ENCODE data around the gene MFSD2B. TPM values are rescaled to one million over a fixed set of nuclear protein-coding genes. Genes with fewer than 3 reads are reported as not detected.
A peak's percentile ranks its signal among the peaks of the same experiment; 100 is the strongest.

MFSD2B gene
- total RNA-seq, 1 donor from 2014 or later: 0.34 TPM

DNA sequence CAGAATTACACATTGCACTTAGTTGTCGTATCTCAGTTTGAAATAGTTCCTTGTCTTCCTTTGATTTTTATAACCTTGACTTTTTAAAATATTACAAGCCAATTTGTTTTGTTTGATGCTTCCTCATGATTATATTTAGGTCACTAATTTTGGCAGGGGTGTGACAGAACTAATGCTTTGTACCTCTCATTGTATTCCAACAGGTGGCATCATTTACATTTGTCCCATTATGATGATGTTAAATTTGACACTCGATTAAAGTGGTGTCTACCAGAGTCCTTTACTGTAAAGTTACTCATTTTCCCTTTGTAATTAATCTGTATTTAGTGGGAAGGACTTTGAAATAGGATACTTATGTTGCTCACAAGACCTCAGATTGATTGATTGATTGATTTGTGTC lies 21.5 kb upstream of the MFSD2B start:
- no peak overlapping the region for H3K9ac ChIP-seq (ENCODE audit: low read length)
- H3K4me3 Mint-ChIP-seq (ENCODE audit: unreplicated experiment): no peak overlapping the region
- no peak overlapping the region for H2AFZ ChIP-seq (ENCODE audit: low read depth, low read length)
- H4K20me1 ChIP-seq (ENCODE audit: insufficient read depth, low read length): no peaks in the 10 kb centered on the region
- FAIRE-seq (peak; percentile 34), DNase-seq (ENCODE audit: low read depth) (no peak)
- no peaks in the 10 kb centered on the region for H3K79me2 ChIP-seq (ENCODE audit: insufficient read depth, low read length)
- H3K9me3 ChIP-seq (ENCODE audit: insufficient read depth, low read depth, low read length): no peaks in the 10 kb centered on the region
- no peak overlapping the region for H3K4me3 ChIP-seq (ENCODE audit: insufficient read depth, low read depth, low read length)
- H3K27ac ChIP-seq (ENCODE audit: low read depth, low read length): no peak overlapping the region
- H3K27ac Mint-ChIP-seq (ENCODE audit: unreplicated experiment): no peak overlapping the region
- no peak overlapping the region for H3K4me2 ChIP-seq (ENCODE audit: low read length)
- no peaks in the 10 kb centered on the region for H3K9me3 Mint-ChIP-seq (ENCODE audit: unreplicated experiment)
- H3K36me3 ChIP-seq (ENCODE audit: insufficient read depth, low read length): no peaks in the 10 kb centered on the region
- H3K27me3 ChIP-seq (ENCODE audit: insufficient read depth, low read length): no peaks in the 10 kb centered on the region
- no peaks in the 10 kb centered on the region for H3K27me3 Mint-ChIP-seq (ENCODE audit: low read depth, unreplicated experiment)
- no peaks in the 10 kb centered on the region for H3K4me1 ChIP-seq (ENCODE audit: insufficient read depth, low read length)
- H3K4me1 Mint-ChIP-seq (ENCODE audit: low read depth, unreplicated experiment): peaks cover 2% of the 10 kb centered on the region
- TF ChIP-seq, protein P1, sequence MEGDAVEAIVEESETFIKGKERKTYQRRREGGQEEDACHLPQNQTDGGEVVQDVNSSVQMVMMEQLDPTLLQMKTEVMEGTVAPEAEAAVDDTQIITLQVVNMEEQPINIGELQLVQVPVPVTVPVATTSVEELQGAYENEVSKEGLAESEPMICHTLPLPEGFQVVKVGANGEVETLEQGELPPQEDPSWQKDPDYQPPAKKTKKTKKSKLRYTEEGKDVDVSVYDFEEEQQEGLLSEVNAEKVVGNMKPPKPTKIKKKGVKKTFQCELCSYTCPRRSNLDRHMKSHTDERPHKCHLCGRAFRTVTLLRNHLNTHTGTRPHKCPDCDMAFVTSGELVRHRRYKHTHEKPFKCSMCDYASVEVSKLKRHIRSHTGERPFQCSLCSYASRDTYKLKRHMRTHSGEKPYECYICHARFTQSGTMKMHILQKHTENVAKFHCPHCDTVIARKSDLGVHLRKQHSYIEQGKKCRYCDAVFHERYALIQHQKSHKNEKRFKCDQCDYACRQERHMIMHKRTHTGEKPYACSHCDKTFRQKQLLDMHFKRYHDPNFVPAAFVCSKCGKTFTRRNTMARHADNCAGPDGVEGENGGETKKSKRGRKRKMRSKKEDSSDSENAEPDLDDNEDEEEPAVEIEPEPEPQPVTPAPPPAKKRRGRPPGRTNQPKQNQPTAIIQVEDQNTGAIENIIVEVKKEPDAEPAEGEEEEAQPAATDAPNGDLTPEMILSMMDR (IDR thresholded peaks at IDR 0.05; ENCODE audit: insufficient read depth, low read depth, low read length): peak; percentile 18
- TF ChIP-seq EZH2 (IDR thresholded peaks at IDR 0.05; ENCODE audit: insufficient read depth, low read length): no peak
- H3K36me3 Mint-ChIP-seq (ENCODE audit: low read depth, unreplicated experiment): peaks cover 11% of the 10 kb centered on the region

DNA sequence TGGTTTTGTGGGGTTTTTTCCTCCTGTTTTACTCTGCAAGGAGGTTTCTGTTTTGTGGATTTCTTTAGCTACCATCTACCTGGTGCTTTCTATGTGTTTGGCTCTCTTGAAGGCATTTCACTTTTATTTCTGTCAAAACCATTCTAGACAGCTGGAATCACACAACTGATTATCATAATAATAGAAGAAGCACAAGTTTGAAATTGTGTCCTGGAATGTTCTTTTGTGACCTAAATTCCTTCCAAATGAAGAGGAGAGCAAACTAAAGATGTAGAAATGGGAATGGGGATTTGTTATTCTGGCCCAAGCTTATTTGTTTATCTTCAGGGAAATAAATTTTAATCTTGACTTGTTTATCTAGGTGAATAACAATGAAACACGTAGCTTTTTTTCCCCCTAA lies 17.0 kb upstream of the MFSD2B start:
- no peaks in the 10 kb centered on the region for H3K9me3 Mint-ChIP-seq (ENCODE audit: unreplicated experiment)
- Histone ChIP-seq H3K9me3 (ENCODE audit: insufficient read depth, low read depth, low read length) (no peaks in the 10 kb centered on the region), H3K27ac (ENCODE audit: low read depth, low read length) (no peak overlapping the region), H3K4me2 (ENCODE audit: low read length) (no peak overlapping the region), H3K9ac (ENCODE audit: low read length) (no peak overlapping the region), H3K4me1 (ENCODE audit: insufficient read depth, low read length) (no peaks in the 10 kb centered on the region), H2AFZ (ENCODE audit: low read depth, low read length) (no peak overlapping the region), H3K4me3 (ENCODE audit: insufficient read depth, low read depth, low read length) (no peak overlapping the region), H3K36me3 (ENCODE audit: insufficient read depth, low read length) (no peaks in the 10 kb centered on the region), H3K79me2 (ENCODE audit: insufficient read depth, low read length) (no peaks in the 10 kb centered on the region), H3K27me3 (ENCODE audit: insufficient read depth, low read length) (no peaks in the 10 kb centered on the region), H4K20me1 (ENCODE audit: insufficient read depth, low read length) (no peaks in the 10 kb centered on the region)
- FAIRE-seq (no peak), DNase-seq (ENCODE audit: low read depth) (no peak)
- no peak for TF ChIP-seq EZH2 (IDR thresholded peaks at IDR 0.05; ENCODE audit: insufficient read depth, low read length)
- TF ChIP-seq, protein P1 (IDR thresholded peaks at IDR 0.05; ENCODE audit: insufficient read depth, low read depth, low read length): no peak
- no peak overlapping the region for H3K27ac Mint-ChIP-seq (ENCODE audit: unreplicated experiment)
- H3K4me3 Mint-ChIP-seq (ENCODE audit: unreplicated experiment): no peak overlapping the region
- H3K27me3 Mint-ChIP-seq (ENCODE audit: low read depth, unreplicated experiment): no peaks in the 10 kb centered on the region
- H3K4me1 Mint-ChIP-seq (ENCODE audit: low read depth, unreplicated experiment): peaks cover 5% of the 10 kb centered on the region
- H3K36me3 Mint-ChIP-seq (ENCODE audit: low read depth, unreplicated experiment): peaks cover 11% of the 10 kb centered on the region

DNA sequence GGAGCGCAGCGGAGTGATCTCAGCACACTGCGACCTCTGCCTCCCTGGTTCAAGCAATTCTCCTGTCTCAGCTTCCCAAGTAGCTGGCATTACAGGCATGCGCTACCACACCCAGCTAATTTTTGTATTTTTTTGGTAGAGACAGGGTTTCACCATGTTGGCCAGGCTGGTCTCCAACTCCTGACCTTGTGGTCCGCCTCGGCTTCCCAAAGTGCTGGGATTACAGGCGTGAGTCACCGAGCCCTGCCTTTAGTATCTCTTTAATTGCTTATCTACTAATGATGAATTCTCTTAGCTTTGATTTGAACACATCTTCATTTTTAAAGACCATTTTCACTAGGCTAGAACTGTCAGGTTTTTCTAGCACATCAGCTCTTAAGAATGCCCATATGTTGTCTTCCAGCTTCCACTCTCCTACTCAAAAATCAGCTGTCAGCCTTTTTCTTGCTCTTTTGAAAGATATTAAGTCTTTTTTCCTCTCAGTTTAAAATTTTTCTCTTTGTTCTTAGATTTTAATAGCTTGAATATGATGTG lies 16.1 kb upstream of the MFSD2B start:
- FAIRE-seq: no peak

More for the DNA sequence above, 16.1 kb upstream of the MFSD2B start:
- Histone ChIP-seq H2AFZ (ENCODE audit: low read depth, low read length) (no peak overlapping the region), H4K20me1 (ENCODE audit: insufficient read depth, low read length) (no peaks in the 10 kb centered on the region), H3K9ac (ENCODE audit: low read length) (no peak overlapping the region), H3K79me2 (ENCODE audit: insufficient read depth, low read length) (no peaks in the 10 kb centered on the region), H3K4me3 (ENCODE audit: insufficient read depth, low read depth, low read length) (no peak overlapping the region), H3K36me3 (ENCODE audit: insufficient read depth, low read length) (no peaks in the 10 kb centered on the region), H3K9me3 (ENCODE audit: insufficient read depth, low read depth, low read length) (no peaks in the 10 kb centered on the region), H3K27me3 (ENCODE audit: insufficient read depth, low read length) (no peaks in the 10 kb centered on the region), H3K27ac (ENCODE audit: low read depth, low read length) (no peak overlapping the region), H3K4me1 (ENCODE audit: insufficient read depth, low read length) (no peaks in the 10 kb centered on the region), H3K4me2 (ENCODE audit: low read length) (no peak overlapping the region)
- Mint-ChIP-seq H3K4me3 (ENCODE audit: unreplicated experiment) (no peak overlapping the region), H3K36me3 (ENCODE audit: low read depth, unreplicated experiment) (peaks cover 11% of the 10 kb centered on the region), H3K27ac (ENCODE audit: unreplicated experiment) (no peak overlapping the region), H3K4me1 (ENCODE audit: low read depth, unreplicated experiment) (peaks cover 5% of the 10 kb centered on the region), H3K9me3 (ENCODE audit: unreplicated experiment) (no peaks in the 10 kb centered on the region), H3K27me3 (ENCODE audit: low read depth, unreplicated experiment) (no peaks in the 10 kb centered on the region)
- TF ChIP-seq, protein P1 (IDR thresholded peaks at IDR 0.05; ENCODE audit: insufficient read depth, low read depth, low read length): no peak
- no peak for TF ChIP-seq EZH2 (IDR thresholded peaks at IDR 0.05; ENCODE audit: insufficient read depth, low read length)
- no peak for DNase-seq (ENCODE audit: low read depth)
